Measurements from ENCODE around the gene NDRG2.
A peak's percentile ranks its signal among the peaks of the same experiment; 100 is the strongest.

NDRG2 gene

GRCh38 chr14:21033133-21033698, 8.4 kb upstream of the NDRG2 start:
- no peak for DNase-seq (ENCODE audit: low read depth)

- DNase-seq (ENCODE audit: low read depth), result no peak
Observed at GRCh38 chr14:21032326-21033132, 7.7 kb upstream of the NDRG2 start.

GRCh38 chr14:21030531-21030930, 5.7 kb upstream of the NDRG2 start:
- no peak for DNase-seq (ENCODE audit: low read depth)

GRCh38 chr14:21029917-21030316, 5.1 kb upstream of the NDRG2 start, which contains the start of gene TPPP2:
TPPP2 (plus strand) TSS chr14:21030217; CDS start chr14:21030582, 365 bp downstream.
- no peak for DNase-seq (ENCODE audit: low read depth)

GRCh38 chr14:21026988-21027315, 2.1 kb upstream of the NDRG2 start:
- DNase-seq (ENCODE audit: low read depth), result peak; percentile 34

GRCh38 chr14:21026274-21026987, 1.6 kb upstream of the NDRG2 start:
- DNase-seq (ENCODE audit: low read depth), result no peak

- DNase-seq (ENCODE audit: low read depth), result no peak
Observed at GRCh38 chr14:21025371-21026273, 761 bp upstream of the NDRG2 start.

- DNase-seq (ENCODE audit: low read depth), result no peak
Observed at GRCh38 chr14:21023817-21024584, 860 bp downstream of the NDRG2 start.

GRCh38 chr14:21023174-21023573, 1.7 kb downstream of the NDRG2 start:
- no peak for DNase-seq (ENCODE audit: low read depth)

- DNase-seq (ENCODE audit: low read depth), result no peak
Observed at GRCh38 chr14:21022686-21023085, 2.2 kb downstream of the NDRG2 start.

- no peak for DNase-seq (ENCODE audit: low read depth)
Observed at GRCh38 chr14:21020977-21021545, 3.8 kb downstream of the NDRG2 start.

- no peak for DNase-seq (ENCODE audit: low read depth)
Observed at GRCh38 chr14:21019366-21019765, 5.5 kb downstream of the NDRG2 start.

GRCh38 chr14:21018781-21019180, 6.1 kb downstream of the NDRG2 start:
- DNase-seq (ENCODE audit: low read depth), result no peak

GRCh38 chr14:21018286-21018685, 6.6 kb downstream of the NDRG2 start:
- DNase-seq (ENCODE audit: low read depth), result no peak

- DNase-seq (ENCODE audit: low read depth), result no peak
Observed at GRCh38 chr14:21017528-21018245, 7.2 kb downstream of the NDRG2 start.

GRCh38 chr14:21016413-21017190, 8.3 kb downstream of the NDRG2 start:
- no peak for DNase-seq (ENCODE audit: low read depth)

GRCh38 chr14:21015312-21015711, 9.5 kb downstream of the NDRG2 start:
- no peak for DNase-seq (ENCODE audit: low read depth)

- DNase-seq (ENCODE audit: low read depth), result peak; percentile 77
Observed at GRCh38 chr14:21014761-21015190, 10.1 kb downstream of the NDRG2 start.

GRCh38 chr14:21011136-21011535, 13.7 kb downstream of the NDRG2 start:
- no peak for DNase-seq (ENCODE audit: low read depth)

All from amniotic epithelial cell (primary cell).